GM19025 (cell line): ENCODE measurements around the gene ACSF3.
"Not testable (repeated sequence)": the region's sequence is repeated elsewhere in the genome, so short reads cannot be mapped to it uniquely, and the experiment has no call there.

Source experiments
- ATAC-seq: cut with Tn5 transposase; IDR thresholded peaks from one replicate; pipeline ENCODE4 v1.9.1; 2021; ENCODE audit warnings: mild to moderate bottlenecking, low read depth, moderate library complexity; ENCODE audit not compliant: unreplicated experiment

Gene ACSF3

GRCh38 chr16:89071686-89072547, 21.7 kb upstream of the ACSF3 start:
- no peak for ATAC-seq

- no peak for ATAC-seq
These were observed 21.0 kb upstream of the ACSF3 start for GRCh38 chr16:89072548-89073130.

DNA sequence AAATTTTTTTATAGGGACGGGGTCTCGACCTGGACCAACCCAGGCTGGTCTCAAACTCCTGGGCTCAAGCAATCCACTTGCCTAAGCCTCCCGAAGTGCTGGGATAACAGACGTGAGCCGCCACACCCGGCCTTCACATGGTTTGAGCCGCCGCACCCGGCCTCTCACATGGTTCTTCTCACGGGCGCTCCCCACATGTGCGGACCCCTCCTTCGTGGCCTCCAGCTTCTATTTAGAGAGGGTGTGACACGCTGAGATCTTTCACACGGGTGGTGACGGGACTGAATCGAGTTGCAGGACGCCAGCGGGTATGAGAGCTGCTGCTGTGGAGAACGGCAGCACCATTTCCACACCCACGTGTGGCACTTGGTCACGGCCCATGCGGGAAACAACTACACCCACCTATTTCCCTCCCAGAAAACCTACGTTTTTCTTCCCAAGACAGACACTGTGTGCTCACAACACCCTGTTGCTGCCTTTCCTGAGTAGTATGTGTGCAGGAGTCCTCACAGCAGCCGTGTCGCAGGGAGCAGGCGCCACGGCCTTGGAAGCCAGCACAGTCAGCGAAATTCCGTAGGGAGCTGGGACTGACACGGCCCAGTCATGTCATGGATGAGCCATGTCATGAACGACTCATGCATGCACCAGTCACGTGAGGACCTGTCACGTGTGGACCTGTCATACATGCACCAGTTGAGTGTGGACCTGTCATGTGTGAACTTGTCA, 20.1 kb upstream of the ACSF3 start:
- ATAC-seq = no peak

- ATAC-seq = not testable (repeated sequence)
These were observed 19.5 kb upstream of the ACSF3 start for GRCh38 chr16:89074072-89074674.

DNA sequence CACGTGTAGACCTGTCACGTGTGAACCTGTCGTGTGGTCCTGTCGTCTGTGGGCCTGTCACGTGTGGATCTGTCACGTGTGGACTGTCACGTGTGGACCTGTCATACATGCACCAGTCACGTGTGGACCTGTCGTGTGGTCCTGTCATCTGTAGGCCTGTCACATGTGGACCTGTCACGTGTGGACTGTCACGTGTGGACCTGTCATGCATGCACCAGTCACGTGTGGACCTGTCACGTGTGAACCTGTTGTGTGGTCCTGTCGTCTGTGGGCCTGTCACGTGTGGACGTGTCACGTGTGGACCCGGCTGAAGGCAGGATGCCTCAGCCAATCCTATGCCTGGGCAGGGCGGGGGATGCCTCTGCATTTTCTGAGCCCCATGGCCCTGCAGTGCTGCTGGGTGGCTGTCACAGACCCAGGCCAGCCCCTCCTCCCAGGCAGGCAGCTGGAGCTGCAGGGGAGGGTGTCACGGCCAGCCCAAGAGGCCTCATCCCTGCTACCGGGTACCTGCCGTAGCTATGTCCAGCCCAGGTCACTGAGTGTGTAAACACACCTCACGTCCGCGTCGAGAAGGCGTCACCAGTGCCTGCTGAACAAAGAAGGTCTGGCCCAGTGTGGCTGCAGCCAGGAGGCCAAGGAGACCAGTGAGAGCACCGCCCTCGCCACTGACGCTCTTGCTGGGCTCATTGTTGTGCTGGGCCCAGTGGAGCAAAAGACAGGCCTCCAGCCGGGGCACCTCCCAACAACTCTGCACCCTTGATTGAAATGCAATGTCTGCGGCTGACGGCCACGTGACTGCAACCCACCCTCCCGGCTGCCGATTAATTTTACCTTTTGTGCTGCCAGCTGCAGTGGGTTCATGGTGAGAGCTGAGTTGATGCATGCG, 18.6 kb upstream of the ACSF3 start:
- no peak for ATAC-seq

DNA sequence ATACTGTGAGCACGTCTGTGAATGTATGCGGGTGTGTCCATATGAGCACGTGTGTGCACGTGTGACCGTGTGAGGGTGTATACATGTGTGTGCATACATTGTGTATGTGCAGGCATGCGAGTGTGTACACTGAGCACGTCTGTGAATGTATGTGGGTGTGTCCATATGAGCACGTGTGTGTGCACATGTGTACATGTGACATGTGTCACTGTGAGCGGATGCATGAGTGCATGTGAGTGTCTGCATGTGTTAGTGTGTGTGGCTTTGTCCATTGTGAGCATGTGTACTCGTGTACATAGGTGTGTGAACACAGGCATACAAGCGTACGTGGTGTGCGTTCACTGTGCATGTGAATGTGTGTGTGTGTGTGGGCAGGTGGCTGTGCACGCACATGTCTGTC, 17.5 kb upstream of the ACSF3 start:
- ATAC-seq = no peak

GRCh38 chr16:89077076-89077475, 16.6 kb upstream of the ACSF3 start:
- no peak for ATAC-seq

GRCh38 chr16:89078172-89078571, 15.5 kb upstream of the ACSF3 start:
- no peak for ATAC-seq

- no peak for ATAC-seq
These were observed 14.1 kb upstream of the ACSF3 start for GRCh38 chr16:89079434-89079980.

DNA sequence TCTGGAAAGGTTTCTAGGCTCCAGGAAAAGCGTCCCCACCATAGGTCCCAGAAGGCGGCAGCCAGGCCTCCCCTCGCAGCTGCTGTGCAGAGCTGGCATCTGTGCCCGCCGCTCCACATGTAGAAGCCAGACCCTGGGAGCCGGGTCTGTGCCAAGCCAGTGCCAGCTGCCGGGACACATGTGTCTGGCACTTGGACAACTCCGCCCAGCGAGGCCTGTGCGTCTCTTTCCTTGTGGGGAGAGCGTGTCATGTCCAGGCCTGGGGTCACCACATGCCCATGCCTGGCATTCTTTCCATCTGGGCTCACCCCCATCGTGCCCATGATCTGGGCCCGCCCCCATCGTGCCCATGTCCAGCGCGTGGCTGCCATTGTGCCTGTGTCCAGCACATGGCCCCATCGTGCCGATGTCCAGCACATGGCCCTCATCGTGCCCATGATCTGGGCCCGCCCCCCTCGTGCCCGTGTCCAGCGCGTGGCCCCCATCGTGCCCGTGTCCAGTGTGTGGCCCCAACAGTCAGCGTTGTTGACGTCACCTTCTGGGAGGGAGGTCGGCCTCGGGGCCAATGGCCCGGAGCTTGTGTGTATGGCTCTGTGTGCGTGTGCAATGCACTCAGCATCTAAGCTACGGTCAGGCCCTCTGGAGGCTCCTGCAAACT, 13.3 kb upstream of the ACSF3 start:
- no peak for ATAC-seq

DNA sequence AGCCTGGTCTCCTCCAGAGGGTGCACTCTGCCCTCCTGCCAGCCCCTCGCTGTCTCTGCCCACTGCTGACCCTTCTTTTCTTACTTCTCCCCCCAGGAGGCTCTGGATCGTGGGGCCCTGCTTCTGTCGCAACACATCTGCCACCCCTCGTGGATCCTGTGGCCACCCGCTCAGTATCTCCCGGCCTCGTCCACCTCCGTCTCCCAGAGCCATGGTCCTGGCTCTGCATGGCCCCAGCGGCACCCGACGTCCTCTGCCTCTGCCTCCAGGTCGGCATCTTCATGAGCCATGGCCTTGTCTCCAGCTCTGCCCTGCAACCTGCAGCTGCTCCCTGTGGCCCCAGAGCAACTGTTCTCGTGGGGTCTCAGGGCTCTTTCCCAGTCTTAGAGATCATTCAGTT, 12.1 kb upstream of the ACSF3 start:
- no peak for ATAC-seq

- ATAC-seq = no peak
These were observed 9.2 kb upstream of the ACSF3 start for GRCh38 chr16:89084411-89084810.

DNA sequence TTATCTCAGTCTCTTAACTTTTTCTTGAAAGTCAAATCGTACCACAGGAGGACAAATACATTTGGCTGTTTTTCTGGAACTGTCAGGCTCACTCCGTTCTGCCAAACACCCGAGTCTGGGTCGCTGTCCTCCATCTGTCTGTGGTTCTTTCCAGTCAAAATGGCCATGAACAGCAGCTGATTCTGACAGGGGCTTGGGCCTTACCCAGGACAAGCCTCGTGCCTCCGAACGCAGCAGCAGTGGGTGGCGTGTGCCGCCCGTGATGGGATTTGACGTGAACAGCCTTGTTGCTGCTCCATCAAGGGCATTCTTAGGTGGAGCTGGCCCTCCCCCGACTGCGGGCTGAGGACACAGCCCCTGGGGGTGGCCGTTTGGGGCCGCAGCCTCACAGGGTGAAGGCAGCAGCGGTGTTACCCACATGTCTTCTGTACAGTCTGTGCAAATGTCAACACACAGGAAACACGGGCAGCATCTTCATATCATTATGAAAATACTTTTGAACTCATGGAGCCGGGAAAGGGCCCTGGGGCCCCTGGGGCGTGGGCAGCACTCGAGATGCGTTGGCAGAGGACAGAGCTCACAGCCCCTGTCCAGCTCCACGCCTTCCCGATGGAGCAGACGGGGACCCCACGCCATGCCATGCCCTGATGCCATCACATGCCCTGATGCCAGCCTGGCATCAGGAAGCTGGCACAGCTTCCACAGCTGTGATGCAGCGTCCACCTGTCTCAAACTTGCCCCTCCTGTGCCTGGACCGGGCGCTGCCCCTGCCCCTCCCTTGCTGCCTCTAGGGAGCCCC, 8.6 kb upstream of the ACSF3 start:
- ATAC-seq = no peak

DNA sequence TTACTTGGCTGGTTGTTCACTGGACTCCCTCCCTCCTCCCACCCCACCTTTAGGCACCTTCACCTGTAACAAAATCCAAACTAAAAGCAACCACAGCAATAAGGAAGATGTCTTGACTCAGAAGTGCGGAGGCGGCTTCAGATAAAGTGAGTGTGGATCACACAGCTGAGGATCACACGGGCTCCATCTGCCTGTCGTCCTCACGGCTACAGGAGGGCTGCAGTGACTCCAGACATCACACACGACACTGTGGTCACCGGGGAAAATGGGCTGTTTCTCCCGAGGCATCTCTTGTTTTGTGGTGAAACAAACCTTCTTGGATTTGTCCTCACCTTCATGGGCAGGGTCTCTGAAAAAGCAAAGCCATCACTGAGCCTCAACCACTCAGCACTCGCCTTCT, 7.9 kb upstream of the ACSF3 start:
- ATAC-seq = no peak

- no peak for ATAC-seq
These were observed 5.6 kb upstream of the ACSF3 start for GRCh38 chr16:89087922-89088497.

- no peak for ATAC-seq
These were observed 4.5 kb upstream of the ACSF3 start for GRCh38 chr16:89089120-89089519.

DNA sequence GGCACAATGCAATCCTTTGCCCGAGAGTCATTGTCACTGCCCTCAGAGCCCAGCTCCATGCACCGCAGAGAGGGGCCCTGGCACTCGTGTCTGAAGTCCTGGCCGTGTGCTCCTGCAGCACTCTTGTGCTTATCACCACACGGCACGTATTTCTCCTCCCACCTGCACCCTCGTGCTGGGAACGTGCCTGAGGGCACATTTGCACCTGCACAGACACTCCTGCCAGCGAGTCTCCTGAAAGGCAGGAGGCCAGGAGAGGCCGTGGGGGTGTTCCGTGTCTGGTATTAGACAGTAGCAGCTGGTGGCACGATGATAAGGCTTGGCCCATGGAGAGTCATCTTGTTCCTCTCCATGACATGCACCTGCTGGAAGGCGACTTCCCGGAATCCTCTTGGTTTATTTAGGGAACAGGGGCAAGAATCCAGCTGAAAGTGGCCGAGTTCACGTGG, 3.4 kb upstream of the ACSF3 start:
- ATAC-seq = no peak
